A673 (cell line): Measurements from ENCODE around the gene TARS3.

ENCODE experiments used
- CTCF ChIP-seq: fragments of 300-800, 200-600 bp; sonication (generic); conservative IDR thresholded peaks from 2 replicates; pipeline ENCODE4 v1.5.1; 2017; ENCODE audit warnings: low read depth, mild to moderate bottlenecking, antibody characterized with exemption, low read length, moderate library complexity, mixed read lengths
- EZH2 ChIP-seq: fragments of 200-600 bp; sonication (generic); IDR thresholded peaks from 2 replicates; pipeline ENCODE4 v1.6.1; 2017; ENCODE audit warnings: borderline replicate concordance, low read depth, mild to moderate bottlenecking, mixed read lengths, antibody characterized with exemption, low read length; ENCODE audit not compliant: poor library complexity, severe bottlenecking

- no peak for TF ChIP-seq CTCF
- TF ChIP-seq EZH2 = no peak
Measured at GRCh38 chr15:101679806-101680205, 44.5 kb downstream of the TARS3 start.
